KOPT-K1 (cell line): ENCODE data around the gene ARHGAP27.

Experiments used
- H3K27ac ChIP-seq: fragments of 200-600 bp; sonication (generic); 2 replicates; pipeline ENCODE4 v1.5.1; 2016; ENCODE audit warnings: antibody characterized with exemption, mild to moderate bottlenecking, low read depth, low read length; ENCODE audit not compliant: poor library complexity, severe bottlenecking
- H3K36me3 ChIP-seq: fragments of 200-600 bp; sonication (generic); 2 replicates; pipeline ENCODE4 v1.5.1; 2017; ENCODE audit warnings: antibody characterized with exemption, mild to moderate bottlenecking, low read length, moderate library complexity; ENCODE audit not compliant: insufficient read depth
- H3K9me3 ChIP-seq: fragments of 200-600 bp; sonication (generic); 2 replicates; pipeline ENCODE4 v1.5.1; 2017; ENCODE audit warnings: antibody characterized with exemption, low read length, mild to moderate bottlenecking; ENCODE audit not compliant: insufficient read depth, poor library complexity, severe bottlenecking

ARHGAP27 gene

DNA sequence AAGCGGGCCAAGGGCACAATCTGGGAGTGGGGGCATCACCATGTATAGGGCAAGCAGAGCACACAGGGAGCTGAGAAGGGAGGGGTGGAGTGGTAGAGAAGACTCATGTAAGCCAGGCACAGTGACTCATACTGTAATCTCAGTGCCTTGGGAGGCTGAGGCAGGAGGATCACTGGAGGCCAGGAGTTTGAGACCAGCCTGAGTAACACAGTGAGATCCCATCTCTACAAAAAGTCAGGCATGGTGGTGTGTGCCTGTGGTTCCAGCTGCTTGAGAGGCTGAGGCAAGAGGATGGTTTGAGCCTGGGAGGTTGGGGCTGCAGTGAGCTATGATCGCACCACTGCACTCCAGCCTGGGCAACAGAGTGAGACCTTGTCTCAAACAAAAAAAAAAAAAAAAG, 40.8 kb downstream of the ARHGAP27 start:
- H3K9me3 ChIP-seq: no peaks in the 10 kb centered on the region
- no peak overlapping the region for H3K27ac ChIP-seq
- peaks cover 38% of the 10 kb centered on the region for H3K36me3 ChIP-seq

DNA sequence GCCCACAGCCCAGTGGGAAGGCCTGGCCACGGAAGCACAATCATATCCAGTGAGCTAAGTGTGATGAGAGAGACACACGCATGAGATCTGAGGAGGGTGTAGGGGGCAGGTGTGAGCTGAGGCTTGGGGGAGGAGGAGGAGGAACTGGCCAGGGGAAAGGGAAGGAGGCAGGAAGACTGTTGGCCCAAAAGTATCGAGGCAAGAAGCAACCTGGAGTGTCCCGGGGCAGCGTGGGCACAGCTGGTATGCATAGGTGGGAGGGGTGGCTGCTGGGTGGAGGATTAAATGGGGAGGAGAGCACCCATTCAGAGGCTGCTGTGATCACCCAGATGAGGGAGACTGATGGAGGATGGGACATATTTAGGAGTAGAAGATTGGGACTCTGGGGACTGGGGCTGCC, 41.4 kb downstream of the ARHGAP27 start:
- no peaks in the 10 kb centered on the region for H3K9me3 ChIP-seq
- no peak overlapping the region for H3K27ac ChIP-seq
- peaks cover 32% of the 10 kb centered on the region for H3K36me3 ChIP-seq

DNA sequence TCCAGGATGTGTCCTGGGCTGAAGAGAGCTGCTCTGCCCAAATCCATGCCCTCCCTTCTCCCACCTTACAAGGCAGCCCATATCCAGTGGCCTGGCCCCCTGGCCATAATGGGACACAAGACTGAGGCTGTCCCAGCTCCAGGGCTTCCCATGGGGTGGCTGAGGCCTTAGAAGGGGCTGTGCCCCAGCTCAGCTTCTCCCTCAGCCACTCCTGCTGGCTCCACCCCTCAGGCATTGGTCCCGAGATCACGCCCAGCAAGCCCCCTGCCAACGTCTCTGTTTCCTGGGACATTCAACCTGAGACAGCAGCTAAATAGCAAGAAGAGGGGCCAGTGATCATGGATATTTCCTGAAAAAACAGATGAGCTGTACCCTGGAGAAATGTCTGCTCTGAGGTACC, 43.3 kb downstream of the ARHGAP27 start:
- Histone ChIP-seq H3K36me3 (peaks cover 13% of the 10 kb centered on the region), H3K27ac (peak overlapping the region; percentile 51), H3K9me3 (no peaks in the 10 kb centered on the region)

DNA sequence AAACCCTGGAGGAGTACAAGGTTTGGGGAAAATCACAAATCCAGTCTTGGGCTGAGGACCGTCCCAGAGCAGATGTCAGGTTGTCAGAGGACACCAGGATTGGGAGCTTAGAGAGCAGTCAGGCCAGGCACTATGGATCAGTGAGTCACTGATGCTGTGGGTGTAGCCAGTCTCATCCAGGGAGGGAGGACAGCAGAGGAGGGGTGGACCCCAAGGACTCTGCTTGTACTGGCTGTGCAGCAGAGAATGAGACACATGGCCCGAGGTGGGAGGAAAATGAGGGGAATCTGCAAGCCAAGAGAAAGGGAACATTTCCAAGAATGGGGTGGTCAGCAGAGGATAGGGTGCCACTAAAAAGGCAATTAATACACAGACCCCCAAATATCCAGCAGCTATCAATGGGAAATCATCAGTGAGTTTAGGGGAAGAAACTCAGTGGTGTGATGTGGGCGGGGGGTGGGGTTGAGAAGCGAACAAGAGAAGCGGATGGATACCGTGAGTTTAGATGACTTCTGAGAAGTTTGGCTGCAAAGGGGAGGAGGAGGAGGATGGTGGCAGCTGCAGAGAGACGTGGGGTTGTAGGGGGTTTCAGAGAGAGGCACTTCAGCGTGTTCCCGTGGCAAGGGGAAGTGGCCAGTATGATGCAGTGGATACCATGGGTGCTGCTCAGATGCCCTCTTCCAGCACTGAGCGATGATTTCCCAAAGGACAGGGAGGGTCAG, 43.9 kb downstream of the ARHGAP27 start:
- H3K36me3 ChIP-seq: peaks cover 7% of the 10 kb centered on the region
- peak overlapping the region; percentile 51 for H3K27ac ChIP-seq
- no peaks in the 10 kb centered on the region for H3K9me3 ChIP-seq

DNA sequence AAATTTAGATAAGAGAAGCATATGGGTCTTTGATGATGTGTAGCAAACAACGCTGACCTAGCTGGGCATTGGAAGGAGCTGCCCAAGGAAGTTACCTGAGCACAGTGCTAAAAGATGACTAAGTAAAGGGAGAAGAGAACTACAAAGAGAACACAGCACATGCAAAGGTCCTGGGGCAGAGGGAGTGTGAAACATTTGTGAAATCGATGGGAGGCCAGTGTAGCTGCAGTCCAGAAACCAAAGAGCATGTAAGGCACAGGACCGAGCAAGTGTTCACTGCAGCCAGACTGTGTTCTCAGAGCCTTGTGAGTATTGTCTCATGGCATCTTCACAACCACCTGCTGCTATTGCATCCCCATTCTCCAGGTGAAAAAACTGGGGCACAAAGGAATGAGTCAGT, 44.9 kb downstream of the ARHGAP27 start:
- Histone ChIP-seq H3K27ac (no peak overlapping the region), H3K36me3 (no peaks in the 10 kb centered on the region), H3K9me3 (no peaks in the 10 kb centered on the region)

DNA sequence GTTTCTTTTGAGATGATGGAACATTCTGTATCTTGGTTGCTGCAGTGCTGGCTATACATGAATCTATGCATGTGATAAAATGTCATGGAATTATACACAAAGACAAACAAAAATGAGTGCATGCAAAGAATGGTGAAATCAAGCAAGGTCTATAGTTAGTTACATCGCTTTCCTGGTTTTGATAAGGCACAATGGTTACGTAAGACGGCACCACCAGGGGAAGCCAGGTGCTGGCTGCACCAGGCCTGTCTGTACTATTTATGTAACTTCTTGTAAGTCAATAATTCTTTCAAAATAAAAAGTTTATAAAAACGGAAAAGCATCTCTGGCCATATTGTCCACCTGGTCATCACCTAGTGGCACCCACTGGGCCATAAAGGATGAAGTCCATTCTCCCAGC, 46.5 kb downstream of the ARHGAP27 start:
- Histone ChIP-seq H3K36me3 (no peaks in the 10 kb centered on the region), H3K27ac (no peak overlapping the region), H3K9me3 (no peaks in the 10 kb centered on the region)

DNA sequence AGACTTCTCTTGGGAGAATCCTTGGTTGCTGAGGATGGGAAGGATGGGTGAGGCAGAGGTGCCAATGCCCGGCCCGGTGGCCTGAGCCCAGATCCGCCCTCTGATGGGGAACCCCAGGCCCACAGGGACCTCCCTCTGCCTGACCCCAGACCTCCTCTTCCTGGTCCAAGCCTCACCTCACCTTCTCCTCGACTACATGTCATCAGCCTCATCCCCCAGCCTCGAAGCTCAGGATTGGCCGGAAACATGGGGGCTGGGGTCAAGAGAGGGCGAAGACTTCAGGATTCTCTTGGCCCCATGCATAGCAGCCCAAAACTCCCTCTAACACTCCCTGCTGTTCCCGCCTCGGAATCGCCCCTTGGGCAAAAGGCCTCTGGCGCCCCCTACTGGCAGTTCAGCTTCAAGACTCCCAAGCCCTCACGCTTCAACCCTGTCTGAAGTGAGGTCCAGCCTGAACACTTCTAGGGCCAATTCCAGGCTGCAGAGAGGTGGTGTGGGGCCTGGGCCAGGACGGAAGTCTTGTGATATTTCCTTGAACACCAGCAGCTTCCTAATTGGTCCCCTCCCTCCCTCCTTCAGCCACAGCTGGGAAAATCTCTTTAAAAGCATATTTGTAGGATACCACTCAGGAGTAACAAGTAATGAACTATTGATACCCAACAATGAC, 47.2 kb downstream of the ARHGAP27 start:
- Histone ChIP-seq H3K27ac (peak overlapping the region; percentile 49), H3K9me3 (no peaks in the 10 kb centered on the region), H3K36me3 (no peaks in the 10 kb centered on the region)

DNA sequence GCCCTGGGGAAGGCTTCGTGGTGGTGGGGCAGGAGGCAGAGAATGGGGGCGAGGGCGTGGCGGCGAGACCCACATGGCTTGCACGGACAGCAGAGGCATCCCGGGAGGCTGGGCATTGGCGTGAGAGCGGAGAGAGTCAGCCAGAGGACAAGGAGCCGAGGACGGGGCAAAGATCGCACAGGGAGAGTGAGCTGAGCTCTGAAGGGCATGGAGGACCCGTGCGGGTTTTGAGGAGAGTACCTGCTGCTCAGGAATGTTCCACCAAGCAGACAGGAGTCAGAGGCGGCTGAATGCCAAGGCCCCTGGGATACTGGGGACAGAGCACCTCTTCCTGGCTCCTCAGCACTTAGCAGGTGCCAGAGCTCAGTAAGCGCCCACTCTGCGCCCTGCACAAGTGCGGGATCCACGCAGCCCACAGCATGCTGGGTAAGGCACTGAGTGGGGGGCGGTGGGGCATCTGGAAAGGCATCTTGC, 47.8 kb downstream of the ARHGAP27 start:
- peak overlapping the region; percentile 49 for H3K27ac ChIP-seq
- no peaks in the 10 kb centered on the region for H3K36me3 ChIP-seq
- no peaks in the 10 kb centered on the region for H3K9me3 ChIP-seq

DNA sequence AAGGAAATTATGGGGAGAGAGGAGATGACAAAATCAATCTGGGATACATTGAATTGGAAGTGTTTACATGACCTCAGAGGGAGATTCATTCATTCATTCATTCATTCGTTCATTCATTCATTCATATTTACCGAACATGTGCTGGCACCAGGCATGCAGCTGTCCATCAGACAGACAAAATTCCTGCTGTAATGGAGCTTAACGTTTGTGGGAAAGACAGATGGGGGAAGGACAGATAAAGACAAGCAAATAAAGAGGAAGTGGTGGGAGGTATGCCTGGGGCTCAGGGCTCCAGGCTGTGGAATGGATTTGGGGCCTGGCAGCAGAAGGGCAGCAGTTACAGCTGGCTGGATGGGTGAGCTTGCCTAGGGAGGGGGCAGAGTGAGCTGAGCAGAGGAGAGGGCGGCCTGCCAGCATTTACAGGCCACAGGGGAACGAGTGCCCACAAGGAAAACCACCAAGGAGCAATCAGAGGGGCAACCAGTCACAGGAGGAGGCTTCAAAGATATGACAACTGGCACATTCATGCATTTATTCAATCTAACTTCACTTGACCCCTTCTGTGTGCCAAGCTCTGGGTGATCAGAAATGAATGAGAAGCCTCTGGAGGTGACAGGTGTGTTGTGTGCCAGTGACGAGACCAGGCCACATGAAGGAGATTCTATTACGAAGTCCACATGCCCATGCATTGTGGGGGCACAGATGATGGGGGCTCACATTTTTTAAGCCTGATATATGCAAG, 48.5 kb downstream of the ARHGAP27 start:
- Histone ChIP-seq H3K9me3 (no peaks in the 10 kb centered on the region), H3K36me3 (no peaks in the 10 kb centered on the region), H3K27ac (peak overlapping the region; percentile 49)

DNA sequence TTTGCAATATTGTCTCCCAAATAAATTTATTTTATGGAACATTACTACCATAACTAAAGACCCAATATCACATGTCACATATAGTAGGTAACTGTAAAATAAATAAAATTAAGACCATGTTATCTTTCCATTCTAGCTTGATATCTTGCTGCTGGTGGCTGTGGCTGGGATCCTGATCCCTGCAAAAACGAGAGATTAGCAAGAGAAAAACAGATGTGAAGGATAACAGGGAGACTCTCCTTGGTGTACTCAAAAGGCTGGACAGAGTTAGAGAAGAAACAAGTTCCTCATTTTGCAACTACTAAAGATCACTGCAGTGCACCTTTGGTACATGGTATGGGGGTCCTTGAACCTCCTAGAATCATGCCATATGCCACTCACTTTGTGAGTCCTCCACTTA, 49.7 kb downstream of the ARHGAP27 start:
- Histone ChIP-seq H3K27ac (no peak overlapping the region), H3K36me3 (no peaks in the 10 kb centered on the region), H3K9me3 (no peaks in the 10 kb centered on the region)

DNA sequence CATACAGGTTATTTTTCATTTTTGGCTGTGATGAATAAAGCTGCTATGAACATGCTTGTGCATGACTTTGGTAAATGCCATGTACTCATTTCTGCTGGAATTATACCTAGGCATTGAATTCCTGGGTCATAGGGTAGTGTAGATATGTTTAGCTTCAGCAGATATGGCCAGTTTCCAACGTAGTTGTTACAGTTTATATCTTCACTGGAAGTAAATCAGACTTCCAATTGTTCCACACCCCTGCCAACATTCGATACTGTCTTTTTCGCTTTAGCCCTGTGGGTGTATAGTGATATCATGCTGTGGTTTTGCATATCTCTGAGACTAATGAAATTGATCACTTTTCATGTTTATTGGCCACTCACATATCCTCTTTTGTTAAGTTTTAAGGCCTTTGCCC, 50.4 kb downstream of the ARHGAP27 start:
- Histone ChIP-seq H3K9me3 (no peaks in the 10 kb centered on the region), H3K36me3 (no peaks in the 10 kb centered on the region), H3K27ac (no peak overlapping the region)

DNA sequence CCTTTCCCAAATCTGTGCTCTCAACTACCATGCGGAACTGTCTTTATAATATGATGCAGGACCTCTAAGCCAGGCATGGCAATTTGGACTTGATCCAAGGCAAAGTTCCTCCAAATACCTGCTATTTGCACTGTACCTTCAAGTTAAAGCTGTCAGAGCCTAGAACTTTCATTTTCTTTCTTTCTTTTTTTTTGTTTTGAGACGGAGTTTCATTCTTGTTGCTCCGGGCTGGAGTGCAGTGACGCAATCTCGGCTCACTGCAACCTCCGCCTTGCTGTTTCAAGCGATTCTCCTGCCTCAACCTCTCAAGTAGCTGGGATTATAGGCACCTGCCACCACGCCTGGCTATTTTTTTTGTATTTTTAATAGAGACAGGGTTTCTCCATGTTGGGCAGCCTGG, 51.7 kb downstream of the ARHGAP27 start:
- H3K27ac ChIP-seq: no peak overlapping the region
- no peaks in the 10 kb centered on the region for H3K9me3 ChIP-seq
- no peaks in the 10 kb centered on the region for H3K36me3 ChIP-seq

DNA sequence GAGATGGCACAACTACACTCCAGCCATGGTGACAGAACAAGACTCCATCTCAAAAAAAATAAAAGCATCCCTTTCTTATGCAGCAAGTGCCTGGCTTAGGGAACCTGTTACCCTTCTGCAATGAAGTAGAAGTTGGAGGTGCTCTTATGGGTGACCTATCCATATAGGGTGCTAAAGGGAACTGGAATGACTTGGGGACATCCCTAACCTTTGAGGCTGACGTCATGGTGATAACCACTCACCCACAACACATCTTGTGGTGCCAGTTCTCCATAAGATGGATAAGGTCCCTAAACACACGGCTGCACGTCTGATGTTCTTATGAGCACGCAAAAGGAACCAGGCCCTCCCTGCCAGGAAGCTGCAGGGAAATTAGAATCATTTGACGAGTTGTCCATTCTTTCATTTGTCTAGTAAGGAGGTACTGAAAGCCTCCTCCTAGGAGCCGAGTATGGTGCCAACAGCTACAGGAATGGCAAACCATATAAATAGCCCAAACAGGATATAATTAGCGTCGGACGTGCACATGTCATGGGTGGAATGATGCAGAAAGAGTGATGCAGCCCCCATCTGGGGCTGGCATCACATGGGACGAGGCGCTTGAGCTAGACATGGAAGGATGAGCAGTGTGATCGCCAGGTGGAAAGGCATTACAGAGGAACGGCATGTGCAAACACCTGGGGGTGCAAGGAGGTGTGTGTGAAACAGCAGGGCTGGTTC, 52.5 kb downstream of the ARHGAP27 start:
- H3K36me3 ChIP-seq: no peaks in the 10 kb centered on the region
- H3K27ac ChIP-seq: no peak overlapping the region
- no peaks in the 10 kb centered on the region for H3K9me3 ChIP-seq

DNA sequence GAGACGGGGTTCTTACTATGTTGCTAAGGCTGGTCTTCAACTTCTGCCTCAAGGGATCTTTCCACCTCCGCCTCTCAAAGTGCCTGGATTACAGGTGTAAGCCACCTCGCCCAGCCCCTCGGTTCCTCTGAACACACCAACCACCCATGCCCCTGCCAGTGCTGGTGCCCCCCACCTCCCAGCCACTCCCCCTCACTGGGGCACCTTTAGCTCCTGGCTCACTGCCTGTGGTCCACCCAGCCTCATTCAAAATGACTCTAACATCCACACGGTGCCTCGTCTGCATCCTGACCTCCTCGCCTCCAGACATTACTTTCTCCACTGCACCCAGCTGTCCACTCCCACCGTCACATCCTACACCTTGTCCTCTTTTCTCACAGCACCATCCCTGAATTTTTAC, 55.3 kb downstream of the ARHGAP27 start:
- Histone ChIP-seq H3K9me3 (no peaks in the 10 kb centered on the region), H3K36me3 (no peaks in the 10 kb centered on the region), H3K27ac (peak overlapping the region; percentile 76)
